HG02798 (cell line): ENCODE results near the gene MEFV.
A peak's percentile ranks its signal among the peaks of the same experiment; 100 is the strongest.

Experiments
- ATAC-seq: cut with Tn5 transposase; IDR thresholded peaks from one replicate; pipeline ENCODE4 v1.9.1; 2021; ENCODE audit warnings: mild to moderate bottlenecking; ENCODE audit not compliant: unreplicated experiment, poor library complexity

The MEFV gene, protein sequence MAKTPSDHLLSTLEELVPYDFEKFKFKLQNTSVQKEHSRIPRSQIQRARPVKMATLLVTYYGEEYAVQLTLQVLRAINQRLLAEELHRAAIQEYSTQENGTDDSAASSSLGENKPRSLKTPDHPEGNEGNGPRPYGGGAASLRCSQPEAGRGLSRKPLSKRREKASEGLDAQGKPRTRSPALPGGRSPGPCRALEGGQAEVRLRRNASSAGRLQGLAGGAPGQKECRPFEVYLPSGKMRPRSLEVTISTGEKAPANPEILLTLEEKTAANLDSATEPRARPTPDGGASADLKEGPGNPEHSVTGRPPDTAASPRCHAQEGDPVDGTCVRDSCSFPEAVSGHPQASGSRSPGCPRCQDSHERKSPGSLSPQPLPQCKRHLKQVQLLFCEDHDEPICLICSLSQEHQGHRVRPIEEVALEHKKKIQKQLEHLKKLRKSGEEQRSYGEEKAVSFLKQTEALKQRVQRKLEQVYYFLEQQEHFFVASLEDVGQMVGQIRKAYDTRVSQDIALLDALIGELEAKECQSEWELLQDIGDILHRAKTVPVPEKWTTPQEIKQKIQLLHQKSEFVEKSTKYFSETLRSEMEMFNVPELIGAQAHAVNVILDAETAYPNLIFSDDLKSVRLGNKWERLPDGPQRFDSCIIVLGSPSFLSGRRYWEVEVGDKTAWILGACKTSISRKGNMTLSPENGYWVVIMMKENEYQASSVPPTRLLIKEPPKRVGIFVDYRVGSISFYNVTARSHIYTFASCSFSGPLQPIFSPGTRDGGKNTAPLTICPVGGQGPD

DNA sequence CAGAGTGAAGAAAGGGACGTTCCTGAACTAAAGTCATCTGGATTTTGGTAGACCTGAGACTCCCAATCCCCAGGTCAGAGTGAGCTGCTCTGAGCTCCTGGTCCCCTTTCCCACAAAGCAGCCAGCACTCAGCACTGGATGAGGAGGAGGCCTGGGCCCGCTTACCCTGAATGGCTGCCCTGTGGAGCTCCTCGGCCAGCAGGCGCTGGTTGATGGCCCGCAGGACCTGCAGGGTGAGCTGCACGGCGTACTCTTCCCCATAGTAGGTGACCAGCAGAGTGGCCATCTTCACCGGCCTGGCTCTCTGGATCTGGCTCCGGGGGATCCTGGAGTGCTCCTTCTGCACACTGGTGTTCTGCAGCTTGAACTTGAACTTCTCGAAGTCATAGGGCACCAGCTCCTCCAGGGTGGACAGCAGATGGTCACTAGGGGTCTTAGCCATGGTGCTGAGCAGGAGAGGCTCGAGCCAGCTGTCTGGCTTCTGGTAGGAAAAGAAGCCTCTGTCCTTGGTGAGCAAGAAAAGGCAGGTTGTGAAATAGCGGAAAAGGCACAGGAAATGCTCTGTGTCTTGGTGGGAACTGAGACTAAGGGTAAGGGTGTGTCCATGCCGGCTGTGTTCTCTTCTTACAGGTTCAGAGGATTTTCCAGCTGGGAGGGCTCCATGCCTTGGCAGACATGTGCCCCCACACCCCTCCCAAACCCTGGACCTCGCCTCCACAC is at the start of gene MEFV:
TSS of gene MEFV (minus strand) at position 488 of the 720 bp plus-strand sequence. CDS start at position 442, 46 bp downstream.
- no peak for ATAC-seq

DNA sequence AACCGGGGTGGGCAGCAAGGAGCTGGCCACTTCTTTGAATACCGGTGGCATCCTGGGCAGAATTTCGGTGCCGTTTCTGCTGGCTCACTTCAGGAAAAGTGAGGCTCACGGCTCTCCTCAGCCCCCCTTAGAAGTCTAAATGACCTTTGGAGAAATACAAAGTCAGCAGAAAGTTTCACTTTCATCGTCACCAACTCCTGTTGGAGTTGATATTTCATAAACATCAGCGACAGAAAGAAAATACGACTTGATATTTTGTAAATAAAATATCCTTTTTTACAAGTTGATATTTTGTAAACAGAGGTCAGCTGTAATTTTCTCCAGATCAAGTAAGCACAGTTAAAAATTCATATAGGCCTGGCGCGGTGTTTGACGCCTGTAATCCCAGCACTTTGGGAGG is 49.6 kb upstream of the MEFV start:
- no peak for ATAC-seq

DNA sequence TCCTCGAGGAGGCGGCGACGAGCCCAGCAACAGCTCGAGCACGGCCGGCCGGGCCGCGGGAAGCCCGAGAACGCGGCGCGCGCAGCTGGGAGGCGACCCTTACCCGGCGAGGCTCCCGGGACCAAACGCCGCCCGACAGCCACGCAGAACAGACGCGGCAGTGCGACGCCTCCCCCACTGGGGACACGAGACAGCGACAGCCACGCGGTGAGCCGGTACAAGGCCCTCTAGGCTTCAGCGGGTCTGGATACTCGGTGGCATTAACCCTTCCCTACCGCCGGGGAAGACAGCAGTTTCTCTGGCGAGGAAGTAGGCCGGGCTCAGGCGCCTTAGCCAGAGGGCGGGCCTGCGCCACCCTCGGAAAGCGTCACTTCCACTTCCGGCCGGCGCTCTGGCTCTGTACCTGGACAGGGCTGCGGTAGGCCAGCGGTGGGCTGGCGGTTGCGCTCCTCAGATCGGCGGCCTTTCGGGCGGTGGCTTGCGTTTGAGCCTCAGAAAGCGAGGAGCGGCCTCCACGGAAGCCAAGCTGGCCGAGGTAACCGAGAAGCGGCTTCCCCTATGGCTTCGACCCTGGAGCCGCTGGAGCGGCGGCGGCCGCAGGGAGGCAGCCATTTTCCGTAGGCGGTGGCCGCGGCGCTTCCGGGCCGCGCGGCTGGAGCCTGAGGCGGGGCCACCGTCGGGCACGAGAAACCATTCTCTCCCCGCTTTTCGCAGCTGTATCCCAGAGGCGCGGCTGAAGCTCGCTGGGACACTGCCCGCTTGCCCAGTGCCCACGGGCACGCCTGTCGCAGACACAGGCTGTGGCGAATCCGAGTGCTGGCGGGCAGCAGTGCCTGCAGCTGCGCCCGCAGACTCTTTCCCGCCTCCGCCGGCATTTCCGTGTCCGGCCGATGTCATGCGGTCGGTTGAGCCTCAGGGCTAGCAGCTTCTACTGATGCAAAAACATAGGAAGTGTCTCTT is 49.0 kb upstream of the MEFV start, which contains the start of the genes TIGD7 and ZNF75A:
TSS of gene TIGD7 (minus strand) at position 322 of the 960 bp plus-strand sequence. CDS start 4,816 bp downstream, outside the sequence.
TSS of gene ZNF75A (plus strand) at position 389 of the 960 bp plus-strand sequence. CDS start 2,932 bp downstream, outside the sequence.
- ATAC-seq = peak; percentile 93

DNA sequence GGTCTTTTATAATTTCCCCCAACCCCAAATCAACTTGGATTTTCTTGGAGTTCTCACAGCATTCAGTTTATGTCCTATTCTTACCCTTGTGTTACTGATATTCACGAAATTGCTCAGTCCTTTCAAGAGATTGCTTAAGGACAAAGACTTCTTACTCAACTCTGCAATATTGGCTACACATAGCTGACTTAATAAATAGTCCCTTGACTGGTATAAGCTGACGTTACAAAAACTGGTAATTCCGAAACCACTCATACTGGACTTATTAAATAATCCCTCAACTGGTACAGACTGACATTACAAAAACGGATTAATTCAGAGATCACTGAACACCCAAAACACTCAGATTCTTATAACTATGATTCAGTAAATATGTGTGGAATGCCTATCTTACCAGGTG is 47.9 kb upstream of the MEFV start:
- ATAC-seq = no peak

DNA sequence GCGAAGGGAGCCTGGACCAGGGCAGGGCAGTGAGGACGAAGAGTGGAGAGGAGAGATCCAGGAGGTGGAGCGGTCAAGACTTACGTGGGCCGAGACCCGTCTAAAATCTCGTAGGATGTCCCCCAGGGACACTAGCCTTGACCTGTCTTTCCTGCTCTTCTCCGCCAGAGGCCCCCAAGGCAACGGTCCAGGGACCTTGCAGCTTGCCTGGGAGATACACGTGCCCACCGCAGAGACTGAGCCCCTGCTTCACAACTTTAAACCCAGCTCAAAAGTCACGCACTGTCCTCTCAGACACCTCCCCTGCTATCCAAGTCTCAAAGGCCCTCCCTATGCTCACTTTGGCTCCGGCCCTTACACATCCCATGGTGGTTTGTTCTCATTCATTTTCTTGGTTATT is 39.4 kb upstream of the MEFV start:
- no peak for ATAC-seq

DNA sequence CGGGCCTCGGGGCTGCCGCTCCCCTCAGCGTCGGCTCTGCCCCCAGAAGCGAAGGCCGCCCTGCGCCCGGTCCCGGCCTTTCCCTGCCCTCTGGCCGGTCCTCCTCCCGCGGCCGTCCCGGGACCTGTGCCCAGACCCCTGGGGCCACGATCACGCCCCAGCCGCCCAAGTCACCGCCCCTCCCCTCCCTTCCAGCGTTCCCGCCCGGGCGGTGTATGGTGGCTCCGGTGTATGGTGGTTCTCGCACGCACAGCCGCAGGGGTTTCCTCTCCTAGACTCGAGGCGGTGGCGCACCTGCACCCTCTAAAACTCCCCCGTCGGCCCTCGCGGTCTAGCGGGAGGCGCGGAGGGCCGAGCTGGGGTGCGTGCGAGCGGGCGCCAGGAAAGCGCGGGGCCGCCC is 38.8 kb upstream of the MEFV start:
- ATAC-seq = no peak

DNA sequence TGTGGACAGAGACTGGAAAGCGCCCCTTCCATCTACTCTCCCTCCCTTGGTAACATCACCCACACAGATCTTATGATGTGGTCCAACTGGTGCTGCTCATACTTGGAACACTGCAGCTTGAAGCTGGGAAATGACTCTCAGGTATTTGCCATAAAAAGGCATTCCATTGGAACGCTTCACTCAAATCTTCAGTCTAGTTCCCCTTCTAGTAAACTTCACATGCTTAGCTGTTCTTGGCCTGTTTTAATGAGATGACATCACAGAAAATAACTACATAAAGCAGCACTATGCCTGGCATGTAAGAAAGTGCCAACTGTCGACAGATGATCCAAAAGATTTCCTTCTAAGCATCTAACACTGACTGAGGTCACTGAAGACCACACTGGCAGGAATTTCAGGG is 36.2 kb upstream of the MEFV start:
- no peak for ATAC-seq

DNA sequence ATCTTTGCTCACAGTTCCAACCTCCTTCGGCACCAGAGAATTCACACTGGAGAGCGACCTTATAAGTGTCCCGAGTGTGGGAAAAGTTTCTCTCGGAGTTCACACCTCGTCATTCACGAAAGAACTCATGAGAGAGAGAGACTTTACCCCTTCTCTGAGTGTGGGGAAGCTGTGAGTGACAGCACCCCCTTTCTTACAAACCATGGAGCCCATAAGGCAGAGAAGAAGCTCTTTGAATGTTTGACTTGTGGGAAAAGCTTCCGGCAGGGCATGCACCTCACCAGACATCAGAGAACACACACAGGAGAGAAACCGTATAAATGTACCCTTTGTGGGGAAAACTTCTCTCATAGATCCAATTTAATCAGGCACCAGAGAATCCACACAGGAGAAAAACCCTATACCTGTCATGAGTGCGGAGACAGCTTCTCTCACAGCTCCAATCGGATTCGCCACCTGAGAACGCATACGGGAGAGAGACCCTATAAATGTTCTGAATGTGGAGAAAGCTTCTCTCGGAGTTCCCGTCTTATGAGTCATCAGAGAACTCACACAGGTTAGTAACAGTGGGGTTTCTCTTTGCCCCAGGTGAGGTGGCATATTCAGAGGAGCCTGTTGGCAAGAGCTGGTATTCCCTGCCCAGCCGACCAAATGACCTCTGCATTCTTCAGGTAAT is 33.7 kb upstream of the MEFV start:
- no peak for ATAC-seq

DNA sequence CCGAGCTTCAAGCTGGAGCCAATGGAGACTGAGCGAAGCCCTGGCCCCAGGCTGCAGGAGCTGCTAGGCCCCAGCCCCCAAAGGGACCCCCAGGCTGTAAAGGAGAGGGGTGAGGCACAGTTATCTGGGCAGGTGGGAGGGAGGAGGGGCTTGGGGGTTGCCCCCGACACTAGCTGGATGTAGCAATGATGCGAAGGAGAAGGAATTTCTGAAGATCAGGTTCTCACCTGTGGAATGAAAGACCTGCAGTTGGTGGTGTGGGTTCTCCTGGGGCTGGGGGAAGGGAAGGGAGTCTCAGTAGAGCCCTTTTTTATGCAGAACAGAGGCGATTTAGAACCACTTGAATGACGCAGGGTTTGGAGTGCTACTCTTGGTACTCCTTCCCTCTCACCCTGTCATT is 28.7 kb upstream of the MEFV start:
- ATAC-seq = no peak

DNA sequence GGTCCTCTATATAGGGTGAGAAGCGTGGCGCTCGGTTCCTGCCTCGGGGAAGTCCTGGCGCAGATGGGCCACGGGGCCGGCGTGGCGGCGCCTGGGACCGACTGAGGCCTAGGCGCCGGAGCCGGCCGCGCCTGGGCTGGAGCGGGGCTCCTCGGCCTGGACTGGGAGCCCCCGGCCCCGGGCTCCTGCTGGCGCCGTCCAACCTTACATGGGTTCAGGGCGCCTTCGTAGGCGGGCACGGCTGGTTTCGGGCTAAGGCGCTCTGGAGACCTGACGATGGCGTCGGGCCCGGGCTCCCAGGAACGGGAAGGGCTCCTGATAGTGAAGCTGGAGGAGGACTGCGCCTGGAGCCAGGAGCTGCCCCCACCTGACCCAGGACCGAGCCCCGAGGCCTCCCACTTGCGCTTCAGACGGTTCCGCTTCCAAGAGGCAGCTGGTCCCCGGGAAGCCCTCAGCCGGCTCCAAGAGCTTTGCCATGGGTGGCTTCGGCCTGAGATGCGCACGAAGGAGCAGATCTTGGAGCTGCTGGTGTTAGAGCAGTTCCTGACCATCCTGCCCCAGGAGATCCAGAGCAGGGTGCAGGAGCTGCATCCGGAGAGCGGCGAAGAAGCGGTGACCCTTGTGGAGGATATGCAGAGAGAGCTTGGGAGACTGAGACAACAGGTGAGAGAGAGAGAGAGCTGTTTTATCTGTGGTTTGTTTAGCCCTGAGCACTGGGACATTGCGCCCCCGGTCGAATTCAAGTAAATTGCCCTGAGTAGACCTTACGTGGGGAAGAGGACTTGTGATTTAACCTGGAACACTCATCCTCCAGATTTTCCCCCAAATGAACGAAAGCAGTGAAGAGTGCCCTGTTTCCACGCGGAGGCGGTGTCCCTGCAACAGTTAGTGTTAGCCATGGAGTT is 27.4 kb upstream of the MEFV start:
- no peak for ATAC-seq

DNA sequence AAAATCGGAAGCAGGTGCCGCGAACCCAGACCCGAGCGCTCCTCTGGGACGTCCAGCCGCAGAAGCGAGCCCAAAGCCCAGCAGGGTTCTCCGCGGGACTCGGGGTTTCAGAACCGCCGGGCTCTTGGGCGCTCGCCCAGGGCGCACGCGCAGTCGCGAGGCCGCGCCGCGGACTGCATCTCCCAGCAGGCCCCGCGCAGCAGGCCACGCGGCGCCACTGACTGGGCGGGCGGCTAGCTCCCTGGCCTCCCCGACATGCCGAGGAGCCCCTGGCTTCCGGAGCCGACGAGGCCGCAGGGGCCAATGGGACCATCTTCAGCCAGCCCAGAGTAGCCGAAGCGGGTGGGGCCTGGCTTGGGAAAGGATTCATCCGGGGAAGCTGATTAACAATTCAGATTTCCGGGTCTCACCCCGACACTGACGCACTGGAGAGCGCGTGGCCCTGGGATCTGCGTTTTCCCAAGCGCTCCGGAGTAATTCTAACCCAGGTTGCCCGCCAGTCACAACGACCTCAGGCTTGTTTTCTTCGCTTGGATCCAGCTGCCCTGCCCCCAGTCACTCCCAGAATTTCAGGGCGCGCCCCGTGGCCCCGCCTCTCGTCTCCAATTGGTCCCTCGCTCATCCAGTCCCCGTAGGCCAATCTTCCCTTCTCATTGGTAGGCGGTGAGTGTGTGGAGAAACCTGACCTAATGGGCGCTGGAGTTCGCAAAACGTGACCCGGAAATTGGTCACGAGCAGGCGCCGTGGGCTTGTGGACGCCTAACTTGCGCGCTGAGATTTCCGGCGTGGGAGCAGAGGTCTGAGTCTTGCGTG is 26.5 kb upstream of the MEFV start, which contains the start of gene ZNF263:
TSS of gene ZNF263 (plus strand) at position 762 of the 813 bp plus-strand sequence. CDS start 328 bp downstream, outside the sequence.
- peak; percentile 84 for ATAC-seq

DNA sequence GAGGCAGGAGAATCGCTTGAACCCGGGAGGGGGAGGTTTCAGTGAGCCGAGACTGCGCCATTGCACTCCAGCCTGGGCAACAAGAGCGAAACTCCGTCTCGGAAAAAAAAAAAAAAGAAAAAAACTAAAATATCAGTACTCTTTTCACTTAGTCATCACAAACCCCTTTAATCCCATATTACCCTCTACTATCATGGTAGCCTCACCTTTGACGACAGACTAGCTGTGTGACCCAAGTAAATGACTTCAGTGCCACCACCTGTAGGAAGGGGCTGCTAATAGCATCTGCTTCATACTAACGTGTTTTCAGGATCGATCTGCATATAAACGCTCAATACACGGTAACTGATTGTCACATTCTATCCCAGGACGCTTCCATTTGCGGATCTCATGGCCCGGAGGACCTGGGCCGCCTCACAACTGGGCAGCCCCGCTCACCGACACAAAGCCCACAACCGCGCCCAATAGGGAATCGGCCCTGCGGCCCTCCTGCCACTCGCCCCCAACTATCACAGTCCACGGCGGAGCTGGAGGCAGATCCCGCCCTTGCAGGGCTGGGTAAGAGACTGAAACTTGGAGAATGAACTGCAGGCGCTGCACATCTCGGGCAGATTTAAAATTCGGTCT is 25.8 kb upstream of the MEFV start:
- ATAC-seq = peak; percentile 19

DNA sequence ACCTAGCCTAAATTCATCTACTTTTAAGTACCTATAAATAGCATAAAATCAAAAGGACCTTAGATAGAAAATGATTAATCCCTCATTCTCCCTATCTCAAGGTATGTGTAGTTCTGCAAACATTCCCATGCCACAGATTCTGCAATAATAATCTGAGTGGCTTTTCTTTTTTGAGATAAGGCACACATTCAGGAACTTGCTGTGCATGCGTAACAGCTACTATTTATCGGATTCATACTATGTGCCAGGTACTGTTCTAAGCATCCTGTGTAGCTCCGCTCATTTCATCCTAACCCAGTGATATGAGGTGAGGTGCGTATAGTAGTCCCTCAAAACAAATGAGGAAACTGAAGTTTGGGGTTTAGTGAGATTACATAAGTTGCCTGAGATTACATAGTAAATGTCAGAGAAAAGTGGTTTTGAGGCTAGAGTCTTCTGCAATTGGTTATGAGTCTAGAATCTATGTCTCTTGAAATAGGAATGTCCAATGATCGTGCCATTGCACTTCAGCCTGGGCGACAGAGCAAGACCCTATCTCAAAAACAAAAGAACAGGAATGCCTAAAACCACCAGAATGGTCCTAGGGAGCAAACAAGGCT is 24.9 kb upstream of the MEFV start:
- ATAC-seq = no peak

DNA sequence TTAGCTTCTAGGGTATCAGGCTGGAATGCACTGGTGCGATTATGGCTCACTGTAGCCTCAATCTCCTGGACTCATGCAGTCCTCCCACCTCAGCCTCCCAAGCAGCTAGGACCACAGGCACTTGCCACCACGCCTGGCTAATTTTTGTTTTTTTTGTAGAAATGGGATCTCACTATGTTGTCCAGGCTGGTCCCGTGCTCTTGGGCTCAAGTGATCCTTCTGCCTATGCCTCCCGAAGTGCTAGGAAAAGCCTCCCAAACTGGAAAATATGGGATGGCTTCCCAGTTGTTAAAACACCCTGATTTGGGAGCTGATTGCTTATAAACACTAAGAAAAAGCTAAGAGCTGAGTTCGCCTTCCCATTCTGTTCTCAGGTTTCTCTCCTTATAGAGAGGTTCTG is 20.2 kb upstream of the MEFV start:
- no peak for ATAC-seq

DNA sequence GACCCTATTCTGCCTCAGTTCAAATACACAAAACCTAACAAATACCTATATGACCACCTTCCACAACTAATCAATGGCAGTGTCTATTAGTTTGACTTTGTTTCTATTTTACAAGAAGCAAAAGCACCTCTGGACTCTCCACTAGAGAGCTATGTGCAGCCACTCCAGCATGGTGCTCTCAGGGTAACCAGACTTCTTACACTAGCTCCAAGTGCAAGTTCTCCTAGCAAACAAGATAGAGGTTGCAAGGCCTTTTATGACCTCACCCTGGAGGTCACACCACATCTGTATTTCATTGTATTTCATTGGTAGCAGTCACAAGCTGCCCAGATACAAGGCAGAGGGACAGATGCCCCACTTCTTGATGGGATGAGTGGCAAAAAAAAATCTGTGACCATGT is 18.5 kb upstream of the MEFV start:
- ATAC-seq = no peak

DNA sequence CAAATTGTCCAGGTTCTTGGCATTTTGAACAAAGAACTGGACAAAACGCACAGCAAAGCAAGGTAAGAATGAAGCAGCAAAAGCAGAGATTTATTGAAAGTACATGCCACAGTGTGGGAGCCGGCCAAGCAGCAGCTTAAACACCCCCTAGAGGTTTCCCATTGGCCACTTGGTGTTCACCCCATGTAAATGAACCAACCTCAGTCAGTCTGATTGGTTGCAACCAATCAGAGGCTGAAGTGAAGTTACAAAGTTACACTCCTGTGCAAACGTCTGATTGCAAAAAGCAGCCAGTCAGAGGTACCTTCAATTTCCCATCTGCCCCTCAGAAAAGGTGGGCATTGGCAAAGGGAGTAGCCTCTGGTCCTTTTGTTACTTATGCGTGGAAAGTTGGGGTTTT is 18.1 kb upstream of the MEFV start:
- ATAC-seq = no peak
